Sigmoid colon (tissue), 7 donors: ENCODE measurements around the gene NOD2. TPM values are rescaled to one million over a fixed set of nuclear protein-coding genes. Genes with fewer than 3 reads are reported as not detected.

Experiments used
- DNase-seq: peaks from one replicate; pipeline ENCODE4 v3.0.0-alpha.2; 2019
- H3K27ac ChIP-seq, 4 donors: fragments of 200-600 bp; sonication (generic); one replicate each; pipeline ENCODE4 v1.5.1; 2016 to 2019; ENCODE audit warnings: mild to moderate bottlenecking in 1 of 4
- H3K27me3 ChIP-seq, 3 donors: fragments of 200-600 bp; sonication (generic); one replicate each; pipeline ENCODE4 v1.5.1; 2019; ENCODE audit warnings: mild to moderate bottlenecking in 1 of 3
- H3K36me3 ChIP-seq, 4 donors: fragments of 200-600 bp; sonication (generic); one replicate each; pipeline ENCODE4 v1.5.1; 2016 to 2019
- H3K4me1 ChIP-seq, 4 donors: fragments of 200-600 bp; sonication (generic); one replicate each; pipeline ENCODE4 v1.5.1; 2017 to 2019
- H3K4me3 ChIP-seq, 4 donors: fragments of 200-600 bp; sonication (generic); one replicate each; pipeline ENCODE4 v1.5.1; 2017 to 2019; ENCODE audit warnings: mild to moderate bottlenecking in 2 of 4, moderate library complexity in 1 of 4
- H3K9me3 ChIP-seq, 4 donors: fragments of 200-600 bp in 3 of 4; sonication (generic) in 3 of 4; one replicate each; pipeline versions ENCODE4 v1.5.1 to v1.6.1; 2013 to 2019
- EP300 ChIP-seq, 4 donors: sonication (generic); formaldehyde crosslinking; IDR thresholded peaks; one replicate each; pipeline ENCODE4 v1.6.1; 2017; ENCODE audit warnings: antibody characterized with exemption in 4 of 4
- POLR2A ChIP-seq, 2 donors: fragments of 450-650 bp; IDR thresholded peaks; one replicate each; pipeline ENCODE4 v1.6.1; 2016; ENCODE audit warnings: antibody characterized with exemption in 2 of 2, mild to moderate bottlenecking in 2 of 2, moderate library complexity in 2 of 2
- POLR2AphosphoS5 ChIP-seq, 4 donors: sonication (generic); formaldehyde crosslinking; IDR thresholded peaks; one replicate each; pipeline ENCODE4 v1.6.1; 2017; ENCODE audit warnings: antibody characterized with exemption in 4 of 4
- WGBS, 2 donors: extraction: QIAGEN DNeasy Blood & Tissue Kit; methylation state at CpG; one replicate each; pipeline ENCODE4 v1.1.7; 2013; 5-methylcytosine and 5-hydroxymethylcytosine counted together
- intact Hi-C: fragments of 100-400 bp; cut with DNase I; formaldehyde crosslinking; loops from one replicate; pipeline ENCODE4 v1.15.1; 2023
- polyA plus RNA-seq, 3 donors: library from polyadenylated mRNA; stranded (reverse); fragments of 200-250 nt; gene quantifications; one replicate each; pipeline ENCODE4 v1.2.3, GENCODE V29; 2013
- total RNA-seq, 4 donors: library from RNA; depleted of rRNA; stranded (reverse); fragments of >200 nt; gene quantifications; one replicate each; pipeline ENCODE4 v1.1.0, GENCODE V29; 2016
- TF ChIP-seq, protein P1 (sequence below), 4 experiments: fragments of 450-650 bp in 3 of 4; fragments of 200-600 bp in 1 of 4; IDR thresholded peaks; one replicate each; pipeline ENCODE4 v1.5.1; 2016 to 2019; ENCODE audit warnings: antibody characterized with exemption in 4 of 4, mild to moderate bottlenecking in 3 of 4, moderate library complexity in 2 of 4
- donor health status: healthy with polysubstance abuse.
- donor health status: Bipolar disorder and iron deficiency.
- donor health status: healthy.

The NOD2 gene
- total and polyA plus RNA-seq, 7 donors, result 0.23 to 3.0 (median 2.5) TPM

DNA sequence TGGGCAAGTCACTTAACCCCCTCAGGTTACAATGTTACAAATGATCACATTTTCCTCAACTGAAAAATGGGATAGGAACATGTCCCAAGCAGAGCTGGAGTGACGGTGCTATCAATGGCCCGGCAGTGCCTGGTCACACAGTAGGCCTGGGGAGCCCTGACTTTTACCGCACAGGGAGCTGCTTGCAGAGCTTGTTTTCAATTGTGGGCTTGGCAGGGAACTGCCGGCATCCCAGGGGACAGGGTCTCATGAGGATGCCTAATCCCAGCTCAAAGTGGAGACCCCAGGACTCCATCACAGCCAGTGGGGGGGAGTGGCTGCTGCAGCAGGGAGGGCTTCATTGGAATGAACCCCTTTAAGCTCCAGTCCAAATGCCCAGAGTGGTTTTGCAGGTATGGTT, 23.7 kb upstream of the NOD2 start:
- WGBS, 2 donors, result 95 to 98% methylated on average over 4 of the region's 4 CpGs
- H3K27ac ChIP-seq, result no peak overlapping the region
- H3K36me3 ChIP-seq, result no peaks in the 10 kb centered on the region
- H3K27me3 ChIP-seq, result peaks cover 0 to 14% (median 0%) of the 10 kb centered on the region in 3 donors
- intact Hi-C loops, result loop anchor here (10.0 kb wide), 4 partner anchors 125 to 455 kb away; partner anchors contain the start of gene NKD1
- no peak for DNase-seq
- H3K4me3 ChIP-seq, result no peak overlapping the region
- no peak for TF ChIP-seq POLR2A (IDR thresholded peaks at IDR 0.05)
- TF ChIP-seq, protein P1, sequence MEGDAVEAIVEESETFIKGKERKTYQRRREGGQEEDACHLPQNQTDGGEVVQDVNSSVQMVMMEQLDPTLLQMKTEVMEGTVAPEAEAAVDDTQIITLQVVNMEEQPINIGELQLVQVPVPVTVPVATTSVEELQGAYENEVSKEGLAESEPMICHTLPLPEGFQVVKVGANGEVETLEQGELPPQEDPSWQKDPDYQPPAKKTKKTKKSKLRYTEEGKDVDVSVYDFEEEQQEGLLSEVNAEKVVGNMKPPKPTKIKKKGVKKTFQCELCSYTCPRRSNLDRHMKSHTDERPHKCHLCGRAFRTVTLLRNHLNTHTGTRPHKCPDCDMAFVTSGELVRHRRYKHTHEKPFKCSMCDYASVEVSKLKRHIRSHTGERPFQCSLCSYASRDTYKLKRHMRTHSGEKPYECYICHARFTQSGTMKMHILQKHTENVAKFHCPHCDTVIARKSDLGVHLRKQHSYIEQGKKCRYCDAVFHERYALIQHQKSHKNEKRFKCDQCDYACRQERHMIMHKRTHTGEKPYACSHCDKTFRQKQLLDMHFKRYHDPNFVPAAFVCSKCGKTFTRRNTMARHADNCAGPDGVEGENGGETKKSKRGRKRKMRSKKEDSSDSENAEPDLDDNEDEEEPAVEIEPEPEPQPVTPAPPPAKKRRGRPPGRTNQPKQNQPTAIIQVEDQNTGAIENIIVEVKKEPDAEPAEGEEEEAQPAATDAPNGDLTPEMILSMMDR (IDR thresholded peaks at IDR 0.05), result no peak
- TF ChIP-seq POLR2AphosphoS5 (IDR thresholded peaks at IDR 0.05), result no peak
- TF ChIP-seq EP300 (IDR thresholded peaks at IDR 0.05), result no peak
- peaks cover 0 to 9% (median 7%) of the 10 kb centered on the region in 4 donors for H3K4me1 ChIP-seq
- peaks cover 4 to 13% (median 7%) of the 10 kb centered on the region in 4 donors for H3K9me3 ChIP-seq

DNA sequence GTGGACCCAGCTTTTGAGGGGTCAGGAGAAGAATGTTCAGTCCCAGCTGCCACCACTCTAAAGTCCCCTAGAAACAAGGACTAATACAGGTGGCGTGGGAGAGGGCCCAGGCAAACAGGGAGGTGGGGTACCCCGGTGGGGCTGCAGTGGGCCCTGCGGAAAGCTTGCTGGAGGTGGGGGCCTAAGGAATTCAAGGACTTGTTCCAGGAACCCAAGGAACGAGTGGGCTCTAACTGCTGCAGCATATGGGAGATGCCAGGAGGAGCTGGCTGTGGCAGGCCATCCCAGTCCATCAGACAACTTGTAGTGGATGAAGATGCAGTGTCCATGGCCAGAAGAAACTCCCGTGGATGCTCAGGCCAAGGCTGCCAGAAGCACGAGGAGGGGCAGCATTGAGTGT, 22.9 kb upstream of the NOD2 start:
- Histone ChIP-seq H3K4me1 (peaks cover 0 to 4% (median 1%) of the 10 kb centered on the region in 4 donors), H3K9me3 (peaks cover 4 to 13% (median 7%) of the 10 kb centered on the region in 4 donors), H3K27ac (no peak overlapping the region), H3K4me3 (no peak overlapping the region), H3K27me3 (peaks cover 0 to 14% (median 0%) of the 10 kb centered on the region in 3 donors), H3K36me3 (no peaks in the 10 kb centered on the region)
- intact Hi-C loops, result no loop called here
- no peak for DNase-seq
- WGBS, 2 donors, result 91 to 94% methylated on average over 6 of the region's 6 CpGs
- TF ChIP-seq EP300 (IDR thresholded peaks at IDR 0.05) (no peak), POLR2A (IDR thresholded peaks at IDR 0.05) (no peak), POLR2AphosphoS5 (IDR thresholded peaks at IDR 0.05) (no peak)
- TF ChIP-seq, protein P1 (IDR thresholded peaks at IDR 0.05), result no peak

DNA sequence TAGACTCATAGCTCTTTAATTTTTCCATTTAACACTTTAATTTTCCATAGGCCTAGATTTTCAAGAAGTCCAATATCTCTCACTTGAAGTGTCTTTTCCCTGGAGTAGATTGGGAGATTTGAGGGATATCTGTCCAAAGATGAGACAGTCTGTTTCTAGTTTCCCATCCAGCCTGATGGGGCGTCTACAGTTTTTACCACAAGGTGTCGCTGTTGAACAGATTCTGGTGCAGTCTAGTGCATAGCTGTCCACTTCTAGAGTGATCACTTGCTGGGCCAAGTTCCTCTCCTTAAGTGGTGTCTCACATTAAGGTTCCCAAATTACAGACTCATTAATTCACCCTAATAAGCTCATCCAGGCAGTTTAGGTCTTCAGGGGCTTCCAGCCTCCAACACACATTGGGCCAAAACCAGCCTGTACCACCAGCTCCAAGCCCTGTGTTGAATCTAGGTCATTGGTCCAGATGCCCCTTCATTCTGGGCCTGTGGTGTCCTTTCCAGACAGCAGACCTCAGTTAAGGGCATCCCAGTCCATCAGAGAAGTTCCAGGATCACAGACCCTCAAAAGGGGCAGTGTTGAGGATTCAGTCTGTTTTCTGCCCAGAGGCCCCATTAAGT, 21.7 kb upstream of the NOD2 start:
- Histone ChIP-seq H3K4me1 (no peaks in the 10 kb centered on the region), H3K36me3 (no peaks in the 10 kb centered on the region), H3K9me3 (peaks cover 4 to 13% (median 7%) of the 10 kb centered on the region in 4 donors), H3K27ac (no peak overlapping the region), H3K4me3 (no peak overlapping the region), H3K27me3 (peaks cover 0 to 14% (median 0%) of the 10 kb centered on the region in 3 donors)
- no peak for TF ChIP-seq POLR2A (IDR thresholded peaks at IDR 0.05)
- TF ChIP-seq EP300 (IDR thresholded peaks at IDR 0.05), result no peak
- TF ChIP-seq, protein P1 (IDR thresholded peaks at IDR 0.05), result peak in 2 of 4 experiments; percentile 14 to 28
- TF ChIP-seq POLR2AphosphoS5 (IDR thresholded peaks at IDR 0.05), result no peak
- intact Hi-C loops, result no loop called here
- 52 to 70% methylated on average over 2 of the region's 2 CpGs for whole genome bisulfite sequencing, 2 donors
- no peak for DNase-seq

GRCh38 chr16:50673496-50674275, 19.7 kb upstream of the NOD2 start:
- Histone ChIP-seq H3K27me3 (peaks cover 0 to 14% (median 0%) of the 10 kb centered on the region in 3 donors), H3K4me3 (no peak overlapping the region), H3K27ac (no peak overlapping the region), H3K36me3 (no peaks in the 10 kb centered on the region), H3K4me1 (peaks cover 0 to 4% (median 0%) of the 10 kb centered on the region in 4 donors), H3K9me3 (peaks cover 4 to 13% (median 7%) of the 10 kb centered on the region in 4 donors)
- WGBS, 2 donors, result 81 to 88% methylated on average over 70 of the region's 70 CpGs
- TF ChIP-seq POLR2A (IDR thresholded peaks at IDR 0.05) (no peak), POLR2AphosphoS5 (IDR thresholded peaks at IDR 0.05) (no peak), EP300 (IDR thresholded peaks at IDR 0.05) (no peak)
- TF ChIP-seq, protein P1 (IDR thresholded peaks at IDR 0.05), result no peak
- no peak for DNase-seq
- intact Hi-C loops, result no loop called here
